Measurements from ENCODE around the gene NLRP11. TPM values are rescaled to one million over a fixed set of nuclear protein-coding genes. Genes with fewer than 3 reads are reported as not detected.

The NLRP11 gene
- total and polyA plus RNA-seq, 2 of the 4 experiments (the other 2 are of a cell fraction) = not detected

GRCh38 chr19:55870736-55871135 is 38.9 kb upstream of the NLRP11 start:
- no peak overlapping the region for H4K91ac ChIP-seq (ENCODE audit: insufficient read depth, low read depth, low read length)
- dilution Hi-C loops (cut with HindIII; ENCODE audit: low sequenced_read_pairs, unreplicated experiment) = no loop called here

More at GRCh38 chr19:55870736-55871135, 38.9 kb upstream of the NLRP11 start:
- no peak overlapping the region for H2AFZ ChIP-seq (replicated peaks; ENCODE audit: low read length, poor library complexity)
- in situ Hi-C loops (cut with MboI; ENCODE audit: low sequenced_read_pairs) = no loop called here
- no peak overlapping the region for H3K27ac ChIP-seq (ENCODE audit: insufficient read depth, low read length)
- POLR2A ChIA-PET (ENCODE audit: unreplicated experiment) = no interaction called here
- WGBS, 2 experiments (ENCODE audit: extremely low coverage in 2 of 2, insufficient read length in 1 of 2) = 65% methylated on average over 9 of the region's 11 CpGs; no CpG with 5 or more reads in 1 of the 2 experiments
- H2BK120ac ChIP-seq (ENCODE audit: low read depth, low read length) = no peak overlapping the region
- intact Hi-C loops (cut with micrococcal nuclease) = no loop called here
- H2AK5ac ChIP-seq (ENCODE audit: low read depth, low read length) = no peak overlapping the region
- H3K56ac ChIP-seq (ENCODE audit: extremely low read depth, insufficient read depth, low read length) = no peak overlapping the region
- H3K27me3 ChIP-seq (ENCODE audit: control insufficient read depth, insufficient read depth, low read length) = no peaks in the 10 kb centered on the region
- H3K9me3 ChIP-seq (ENCODE audit: control insufficient read depth, insufficient read depth, low read length) = peaks cover 25% of the 10 kb centered on the region
- TF ChIP-seq MAZ (IDR thresholded peaks at IDR 0.05; ENCODE audit: borderline replicate concordance, low read depth, low read length) (no peak), RFX5 (IDR thresholded peaks at IDR 0.05; ENCODE audit: low read depth, low read length) (no peak), SMC3 (IDR thresholded peaks at IDR 0.05; ENCODE audit: low read depth, low read length) (no peak), MXI1 (IDR thresholded peaks at IDR 0.05; ENCODE audit: borderline replicate concordance, low read depth, low read length) (no peak), RAD21 (IDR thresholded peaks at IDR 0.05; ENCODE audit: low read length) (no peak), CHD1 (IDR thresholded peaks at IDR 0.05; ENCODE audit: low read depth, low read length) (no peak), BHLHE40 (IDR thresholded peaks at IDR 0.05; ENCODE audit: low read depth, low read length) (no peak), FOS (IDR thresholded peaks at IDR 0.05; ENCODE audit: low read depth, low read length) (no peak), CEBPB (IDR thresholded peaks at IDR 0.05; ENCODE audit: low read depth, low read length) (no peak), NFE2L2 (IDR thresholded peaks at IDR 0.05; ENCODE audit: low read depth, low read length) (no peak), CTCF (conservative IDR thresholded peaks at IDR 0.05; ENCODE audit: low read depth, low read length) (no peak), RCOR1 (IDR thresholded peaks at IDR 0.05; ENCODE audit: insufficient replicate concordance, low read length) (no peak), MAFK (IDR thresholded peaks at IDR 0.05; ENCODE audit: low read depth, low read length) (no peak), USF2 (IDR thresholded peaks at IDR 0.05; ENCODE audit: low read depth, low read length) (no peak), POLR2A (IDR thresholded peaks at IDR 0.05; ENCODE audit: low read depth, low read length) (no peak)
- TF ChIP-seq, protein P1, sequence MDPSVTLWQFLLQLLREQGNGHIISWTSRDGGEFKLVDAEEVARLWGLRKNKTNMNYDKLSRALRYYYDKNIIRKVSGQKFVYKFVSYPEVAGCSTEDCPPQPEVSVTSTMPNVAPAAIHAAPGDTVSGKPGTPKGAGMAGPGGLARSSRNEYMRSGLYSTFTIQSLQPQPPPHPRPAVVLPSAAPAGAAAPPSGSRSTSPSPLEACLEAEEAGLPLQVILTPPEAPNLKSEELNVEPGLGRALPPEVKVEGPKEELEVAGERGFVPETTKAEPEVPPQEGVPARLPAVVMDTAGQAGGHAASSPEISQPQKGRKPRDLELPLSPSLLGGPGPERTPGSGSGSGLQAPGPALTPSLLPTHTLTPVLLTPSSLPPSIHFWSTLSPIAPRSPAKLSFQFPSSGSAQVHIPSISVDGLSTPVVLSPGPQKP (IDR thresholded peaks at IDR 0.05; ENCODE audit: borderline replicate concordance, low read depth, low read length) = no peak
- ATAC-seq (ENCODE audit: low read depth) = no peak
- no peak overlapping the region for H3K18ac ChIP-seq (ENCODE audit: low read depth, low read length)
- no peak overlapping the region for H3K4me2 ChIP-seq (ENCODE audit: low read depth, low read length)
- no peak for DNase-seq
- no peaks in the 10 kb centered on the region for H3K9me1 ChIP-seq (ENCODE audit: insufficient read depth, low read length)
- BruUV-seq (replicated peaks) = no TSS peak
- no peak overlapping the region for H2BK5ac ChIP-seq (ENCODE audit: low read depth, low read length, poor library complexity, severe bottlenecking)
- H3K36me3 ChIP-seq (ENCODE audit: control insufficient read depth, insufficient read depth, low read length) = no peaks in the 10 kb centered on the region
- H3K4ac ChIP-seq (ENCODE audit: low read depth, low read length) = no peak overlapping the region
- H4K20me1 ChIP-seq (ENCODE audit: insufficient read depth, low read length) = no peaks in the 10 kb centered on the region
- H4K8ac ChIP-seq (ENCODE audit: low read depth in 2 of 2, low read length in 2 of 2) = no peak overlapping the region
- H2AK9ac ChIP-seq (replicated peaks; ENCODE audit: low read depth, low read length, poor library complexity) = no peak overlapping the region
- H3K4me3 ChIP-seq (ENCODE audit: insufficient read depth, low read depth, low read length) = no peak overlapping the region
- H3K14ac ChIP-seq (replicated peaks; ENCODE audit: low read depth, low read length) = no peak overlapping the region
- H2BK20ac ChIP-seq (ENCODE audit: low read depth, low read length) = no peak overlapping the region
- no peaks in the 10 kb centered on the region for H3K4me1 ChIP-seq (ENCODE audit: control insufficient read depth, insufficient read depth, low read length)
- H2BK15ac ChIP-seq (ENCODE audit: low read depth, low read length) = no peak overlapping the region
- H4K5ac ChIP-seq (ENCODE audit: low read depth, low read length) = no peak overlapping the region
- no peaks in the 10 kb centered on the region for H3K79me1 ChIP-seq (ENCODE audit: low read depth in 1 of 2, low read length in 2 of 2)
- no peak overlapping the region for H3K23ac ChIP-seq (ENCODE audit: low read depth, low read length)
- no peak overlapping the region for H3K9ac ChIP-seq (ENCODE audit: low read depth, low read length)
- CTCF ChIA-PET = no interaction called here

Data from IMR-90 (cell line).